HT-29 (cell line): ENCODE data around the gene PDPK1. TPM values are rescaled to one million over a fixed set of nuclear protein-coding genes. Genes with fewer than 3 reads are reported as not detected.
"Not testable (repeated sequence)": the region's sequence is repeated elsewhere in the genome, so short reads cannot be mapped to it uniquely, and the experiment has no call there.

ENCODE experiments used
- DNase-seq: peaks from one replicate; pipeline ENCODE4 v3.0.0-alpha.2; 2015; ENCODE audit warnings: low spot score
- small RNA-seq: library from RNA; depleted of rRNA; stranded (forward); fragments of <200 nt; gene quantifications from one replicate; pipeline ENCODE3, GENCODE V24; 2014
- total RNA-seq: library from RNA; depleted of rRNA; stranded (reverse); fragments of >200 nt; shearing (Covaris generic); gene quantifications from 2 replicates; pipeline ENCODE4 v1.2.3, GENCODE V29; 2014; rRNA removed

Gene PDPK1
- total RNA-seq, 1 experiment from 2014 or later, result 21.2 TPM

GRCh38 chr16:2611877-2612276, 74.1 kb downstream of the PDPK1 start:
- DNase-seq, result not testable (repeated sequence)

DNA sequence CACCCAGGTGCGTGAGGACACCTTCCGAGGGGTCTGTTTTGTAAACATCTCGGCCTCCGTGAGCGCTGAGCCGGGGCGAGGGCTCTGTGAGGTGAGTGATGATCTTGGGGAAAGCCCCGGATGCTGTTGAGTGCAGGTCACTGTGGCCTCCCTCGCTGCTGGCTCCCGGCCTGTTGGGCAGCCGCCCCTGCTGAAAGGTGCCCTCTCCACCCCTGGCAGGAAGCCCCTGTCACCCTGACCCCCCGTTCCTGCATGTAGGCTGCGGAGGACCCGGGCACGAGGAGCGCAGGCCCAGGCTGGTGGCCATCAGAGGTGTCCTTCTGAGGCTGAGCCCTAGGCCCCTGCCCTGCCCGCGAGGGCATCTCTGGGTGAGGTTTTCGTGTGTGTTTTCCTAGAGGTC, 75.4 kb downstream of the PDPK1 start:
- DNase-seq, result not testable (repeated sequence)

- DNase-seq, result no peak
Measured at GRCh38 chr16:2614761-2615191, 77.0 kb downstream of the PDPK1 start.

GRCh38 chr16:2618964-2619363, 81.1 kb downstream of the PDPK1 start:
- not testable (repeated sequence) for DNase-seq

DNA sequence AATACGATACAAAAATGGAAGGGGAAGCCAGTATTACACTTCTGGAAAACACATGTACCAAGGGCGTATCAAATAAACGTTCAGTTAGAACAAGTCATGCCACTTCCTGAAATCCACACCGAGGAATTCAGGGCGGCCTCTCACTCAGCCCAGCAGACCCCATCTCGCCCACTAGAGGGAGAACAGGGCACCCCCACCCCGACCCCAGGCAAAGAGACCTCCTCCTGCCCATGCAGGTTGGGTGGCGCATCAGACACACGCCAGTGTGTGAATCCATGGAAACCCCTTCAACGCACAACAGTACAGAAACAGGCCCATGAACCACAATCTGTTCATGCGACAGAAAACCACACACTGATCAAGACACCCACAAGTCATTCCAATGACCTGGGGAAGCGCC, 81.8 kb downstream of the PDPK1 start:
- not testable (repeated sequence) for DNase-seq

DNA sequence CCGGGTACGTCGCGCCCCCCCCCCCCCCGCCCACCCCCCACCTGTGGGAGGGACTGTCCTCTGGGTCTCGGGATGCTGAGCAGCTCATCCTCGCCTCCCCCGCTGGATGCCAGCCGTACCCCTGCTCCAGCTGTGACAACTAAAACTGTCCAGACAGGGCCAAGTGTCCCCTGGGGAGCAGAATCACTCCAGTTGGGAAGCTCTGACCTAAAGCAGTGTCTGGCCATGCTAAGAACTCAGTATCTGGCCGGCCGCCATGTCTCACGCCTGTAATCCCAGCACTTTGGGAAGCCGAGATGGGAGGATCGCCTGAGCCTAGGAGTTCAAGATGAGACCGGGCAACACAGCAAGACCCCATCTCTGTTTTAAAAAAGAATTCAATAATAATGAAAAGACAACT, 83.0 kb downstream of the PDPK1 start:
- not testable (repeated sequence) for DNase-seq

DNA sequence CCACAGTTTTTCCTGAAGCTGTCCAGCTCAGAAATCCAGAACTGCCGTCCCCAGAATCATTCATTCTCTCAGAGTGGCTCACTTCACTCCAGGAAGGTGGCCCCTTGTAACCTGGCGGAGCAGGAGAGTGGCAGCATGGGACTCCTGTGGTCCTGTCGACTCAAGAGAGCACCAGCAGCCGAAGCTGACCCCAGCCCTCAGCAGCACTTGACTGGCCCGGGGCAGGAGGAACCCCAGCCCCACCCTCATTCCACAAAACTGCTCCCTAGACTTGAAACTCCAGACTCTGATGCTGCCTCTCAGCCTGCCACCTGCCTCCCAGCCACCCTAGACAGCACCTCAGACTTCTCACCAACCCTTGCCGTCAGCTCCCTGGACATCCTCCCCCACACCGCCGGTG, 83.6 kb downstream of the PDPK1 start:
- not testable (repeated sequence) for DNase-seq

DNA sequence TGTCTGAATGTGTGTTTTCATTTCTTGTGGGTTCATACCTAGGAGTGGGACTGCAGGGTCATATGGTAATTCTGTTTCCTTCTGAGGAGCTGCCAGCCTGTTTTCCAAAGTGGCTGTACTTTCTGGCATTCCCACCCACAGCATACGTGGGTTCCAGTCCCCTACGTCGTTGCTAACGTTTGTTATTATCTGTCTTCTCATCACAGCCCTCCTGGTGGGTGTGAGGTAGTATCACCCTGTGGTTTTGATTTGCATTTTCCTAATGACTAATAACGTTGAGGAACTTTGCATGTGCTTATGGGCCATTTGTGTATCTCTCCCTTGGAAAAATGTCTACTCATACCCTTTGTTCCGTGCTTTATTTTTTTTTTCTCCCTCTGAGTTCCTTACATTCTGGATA, 89.3 kb downstream of the PDPK1 start:
- DNase-seq, result not testable (repeated sequence)

DNA sequence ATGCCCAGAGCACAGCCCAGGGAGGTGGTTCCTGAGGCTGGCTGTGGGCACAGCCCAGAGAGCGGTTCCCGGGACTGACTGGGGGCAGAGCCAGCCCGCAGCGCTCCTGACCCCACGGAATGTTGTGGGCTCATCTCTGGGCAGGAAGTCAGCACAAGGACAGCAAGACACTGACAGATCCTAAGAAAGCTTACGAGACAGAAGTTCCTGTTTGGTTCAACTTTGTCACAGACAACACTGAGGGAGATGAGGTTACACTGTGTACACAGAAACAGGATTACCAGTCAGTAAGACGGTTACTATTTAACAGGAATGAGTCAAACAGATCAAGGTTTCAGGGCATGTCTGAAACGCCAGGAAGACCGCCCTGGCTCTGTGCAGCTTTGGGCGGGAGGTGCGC, 93.4 kb downstream of the PDPK1 start:
- DNase-seq, result not testable (repeated sequence)

DNA sequence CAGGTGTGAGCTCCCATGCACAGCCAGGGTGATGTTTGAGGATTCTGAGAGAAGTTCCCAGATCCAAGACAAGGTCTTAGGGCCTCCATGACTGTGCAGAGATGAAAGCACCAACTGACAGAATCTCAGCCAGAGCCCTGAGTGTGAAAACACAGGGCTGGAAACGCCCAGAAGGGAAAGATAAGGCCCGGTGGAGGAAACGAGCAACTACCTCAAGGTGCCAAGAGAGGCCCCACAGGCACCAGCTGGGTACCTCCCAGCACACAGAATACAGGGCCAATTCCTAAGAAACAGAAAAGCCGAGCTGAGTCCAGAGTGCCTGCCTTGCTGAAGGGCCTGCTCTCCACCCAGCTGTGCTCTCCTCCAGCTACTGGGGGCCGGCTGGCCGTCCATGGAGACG, 94.5 kb downstream of the PDPK1 start:
- DNase-seq, result not testable (repeated sequence)

DNA sequence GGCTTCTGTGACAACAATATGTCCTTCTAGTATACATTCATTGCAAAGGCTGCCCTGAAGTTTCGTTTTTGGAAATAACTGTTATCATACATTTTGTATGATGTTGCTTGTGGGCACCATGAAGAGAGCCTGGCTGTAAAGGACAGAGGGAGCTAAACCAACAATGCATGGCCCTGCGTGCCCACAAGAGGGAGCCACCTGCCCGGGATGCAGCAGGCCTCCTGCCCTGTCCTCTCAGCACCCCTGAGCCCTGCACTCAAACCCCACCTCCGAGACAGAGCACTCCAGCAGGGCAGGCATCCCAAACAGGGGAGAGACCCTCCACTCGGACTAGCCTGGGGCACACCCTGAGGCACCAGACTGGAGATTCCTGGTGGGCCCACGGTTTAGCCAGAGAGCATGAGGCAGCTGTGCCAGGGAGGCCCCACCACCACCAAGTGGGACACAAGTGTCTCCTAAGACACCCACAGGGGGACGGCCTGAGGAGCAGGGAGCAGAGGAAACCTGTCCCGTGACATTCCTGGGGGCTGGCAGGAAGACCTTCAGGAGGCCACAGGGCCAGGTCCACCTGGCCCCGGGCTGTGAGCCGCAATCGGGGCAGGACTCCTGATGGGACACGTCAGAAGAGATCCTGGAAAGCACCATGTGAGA, 101.4 kb downstream of the PDPK1 start:
- not testable (repeated sequence) for DNase-seq

GRCh38 chr16:2639722-2640072, 101.9 kb downstream of the PDPK1 start:
- not testable (repeated sequence) for DNase-seq

- not testable (repeated sequence) for DNase-seq
Measured at GRCh38 chr16:2642561-2642960, 104.7 kb downstream of the PDPK1 start.

- not testable (repeated sequence) for DNase-seq
Measured at GRCh38 chr16:2644754-2645453, 107.1 kb downstream of the PDPK1 start.

GRCh38 chr16:2651268-2651871, 113.5 kb downstream of the PDPK1 start:
- not testable (repeated sequence) for DNase-seq

Small RNAs within 50 kb of the gene (small RNA-seq; reads per million reads assigned to genes)
- gene AC093525.1, result not detected
- not detected for gene MIR3178

Other genes with a start within 250 kb of the PDPK1 start
- gene ABCA3, start 197.3 kb upstream of the PDPK1 start, total RNA-seq, result under 0.01 and 2.5 TPM in 2 replicates
- 64.9 and 68.1 TPM in 2 replicates for gene CCNF, start 108.6 kb upstream of the PDPK1 start, total RNA-seq
- 53.8 and 58.0 TPM in 2 replicates for gene TEDC2, start 77.9 kb upstream of the PDPK1 start, total RNA-seq
- gene NTN3, start 66.7 kb upstream of the PDPK1 start, total RNA-seq, result not detected in 2 replicates
- 16.5 and 16.6 TPM in 2 replicates for gene TBC1D24, start 62.9 kb upstream of the PDPK1 start, total RNA-seq
- gene ATP6V0C, start 24.1 kb upstream of the PDPK1 start, total RNA-seq, result 99.9 and 117 TPM in 2 replicates
- 112 and 114 TPM in 2 replicates for gene AMDHD2, start 17.6 kb upstream of the PDPK1 start, total RNA-seq
- 0.84 TPM in 1 of 2 replicates, not detected in the other for gene CEMP1, start 6.6 kb upstream of the PDPK1 start, total RNA-seq
- gene KCTD5, start 144.5 kb downstream of the PDPK1 start, total RNA-seq, result 73.1 and 104 TPM in 2 replicates
- 0.23 and 2.6 TPM in 2 replicates for gene PRSS27, start 182.2 kb downstream of the PDPK1 start, total RNA-seq
- gene SRRM2, start 214.6 kb downstream of the PDPK1 start, total RNA-seq, result 132 and 138 TPM in 2 replicates
- 387 and 398 TPM in 2 replicates for gene ELOB, start 239.3 kb downstream of the PDPK1 start, total RNA-seq
- gene PRSS33, start 249.5 kb downstream of the PDPK1 start, total RNA-seq, result 0.13 TPM in 1 of 2 replicates, not detected in the other